Hepatocyte (in vitro differentiated cells): Measurements from ENCODE around the gene TCF4. TPM values are rescaled to one million over a fixed set of nuclear protein-coding genes. Genes with fewer than 3 reads are reported as not detected.

Experiments
- DNase-seq: peaks from one replicate; pipeline ENCODE4 v3.0.0-alpha.2; 2016; ENCODE audit warnings: low spot score
- H2AFZ ChIP-seq: fragments of 200-600 bp; sonication (generic); 2 replicates; pipeline ENCODE4 v1.6.0; 2016; ENCODE audit warnings: antibody characterized with exemption, mild to moderate bottlenecking
- H3K27ac ChIP-seq: fragments of 200-600 bp; sonication (generic); 2 replicates; pipeline ENCODE4 v1.5.1; 2016; ENCODE audit warnings: mild to moderate bottlenecking
- H3K27me3 ChIP-seq: fragments of 200-600 bp; sonication (generic); 2 replicates; pipeline ENCODE4 v1.6.1; 2016
- H3K36me3 ChIP-seq: fragments of 200-600 bp; sonication (generic); replicated peaks from 2 replicates; pipeline ENCODE4 v1.5.1; 2016; ENCODE audit warnings: low read depth; ENCODE audit not compliant: insufficient read depth
- H3K4me1 ChIP-seq: fragments of 200-600 bp; sonication (generic); 2 replicates; pipeline ENCODE4 v1.5.1; 2016; ENCODE audit warnings: mild to moderate bottlenecking, moderate library complexity; ENCODE audit not compliant: insufficient read depth
- H3K4me2 ChIP-seq: fragments of 200-600 bp; sonication (generic); 2 replicates; pipeline ENCODE4 v1.6.0; 2016
- H3K4me3 ChIP-seq: fragments of 200-600 bp; sonication (generic); 2 replicates; pipeline ENCODE4 v1.5.1; 2016; ENCODE audit warnings: mild to moderate bottlenecking
- H3K79me2 ChIP-seq: fragments of 200-600 bp; sonication (generic); 2 replicates; pipeline ENCODE4 v1.6.0; 2017; ENCODE audit warnings: mild to moderate bottlenecking
- H3K9me2 ChIP-seq: fragments of 200-600 bp; sonication (generic); replicated peaks from 2 replicates; pipeline ENCODE4 v1.6.0; 2017; ENCODE audit warnings: mild to moderate bottlenecking; ENCODE audit not compliant: insufficient read depth
- H3K9me3 ChIP-seq: fragments of 200-600 bp; sonication (generic); 2 replicates; pipeline ENCODE4 v1.5.1; 2016; ENCODE audit warnings: low read depth, mild to moderate bottlenecking
- H4K20me1 ChIP-seq: fragments of 200-600 bp; sonication (generic); 2 replicates; pipeline ENCODE4 v1.6.0; 2016; ENCODE audit warnings: mild to moderate bottlenecking; ENCODE audit not compliant: insufficient read depth, poor library complexity, severe bottlenecking
- CTCF ChIP-seq: fragments of 200-600 bp; sonication (generic); IDR thresholded peaks from 2 replicates; pipeline ENCODE4 v1.5.1; 2016; ENCODE audit warnings: antibody characterized with exemption, mild to moderate bottlenecking; ENCODE audit not compliant: poor library complexity
- EZH2 ChIP-seq: fragments of 200-600 bp; sonication (generic); IDR thresholded peaks from 2 replicates; pipeline ENCODE4 v1.6.1; 2016; ENCODE audit warnings: antibody characterized with exemption, mild to moderate bottlenecking, borderline replicate concordance
- EZH2phosphoT487 ChIP-seq: fragments of 200-600 bp; sonication (generic); IDR thresholded peaks from one replicate; pipeline ENCODE4 v1.6.1; 2018; ENCODE audit warnings: antibody characterized with exemption, mild to moderate bottlenecking, low read depth, moderate library complexity; ENCODE audit not compliant: unreplicated experiment, severe bottlenecking
- WGBS: methylation state at CpG from one replicate; pipeline ENCODE4 v1.1.6; 2016; ENCODE audit warnings: low lambda C conversion rate; ENCODE audit errors: missing lambda C conversion rate; 5-methylcytosine and 5-hydroxymethylcytosine counted together
- polyA plus RNA-seq: library from polyadenylated mRNA; unstranded; fragments of >200 nt; fragmentation: Nextera tagmentation; extraction: Ambion mirVana; gene quantifications from 2 replicates; pipeline ENCODE4 v1.2.1, GENCODE V29; 2016
- total RNA-seq: library from RNA; depleted of rRNA; stranded (reverse); fragments of >200 nt; gene quantifications from 2 replicates; pipeline ENCODE4 v1.2.3, GENCODE V29; 2014

TCF4 gene
- total and polyA plus RNA-seq, 2 experiments from 2014 or later: 40.5 to 65.2 TPM

GRCh38 chr18:55433648-55434047 lies 154.3 kb downstream of the TCF4 start:
- H3K79me2 ChIP-seq: peaks cover 16% of the 10 kb centered on the region
- 79% methylated on average over 5 of the region's 5 CpGs for WGBS
- H3K9me3 ChIP-seq: no peaks in the 10 kb centered on the region
- H4K20me1 ChIP-seq: no peaks in the 10 kb centered on the region
- no peaks in the 10 kb centered on the region for H3K27me3 ChIP-seq
- H3K4me3 ChIP-seq: no peak overlapping the region
- H3K4me2 ChIP-seq: no peak overlapping the region
- no peaks in the 10 kb centered on the region for H3K36me3 ChIP-seq
- H3K27ac ChIP-seq: no peak overlapping the region
- TF ChIP-seq EZH2: no peak
- no peak for TF ChIP-seq CTCF
- no peak for TF ChIP-seq EZH2phosphoT487
- no peak overlapping the region for H2AFZ ChIP-seq
- DNase-seq: no peak
- no peaks in the 10 kb centered on the region for H3K4me1 ChIP-seq
- no peaks in the 10 kb centered on the region for H3K9me2 ChIP-seq

GRCh38 chr18:55433140-55433539 lies 154.9 kb downstream of the TCF4 start:
- no peak for DNase-seq
- WGBS: 39% methylated on average over 2 of the region's 2 CpGs
- H4K20me1 ChIP-seq: no peaks in the 10 kb centered on the region
- TF ChIP-seq CTCF (no peak), EZH2 (no peak), EZH2phosphoT487 (no peak)
- no peaks in the 10 kb centered on the region for H3K9me3 ChIP-seq
- H3K9me2 ChIP-seq: no peaks in the 10 kb centered on the region
- no peak overlapping the region for H3K27ac ChIP-seq
- no peaks in the 10 kb centered on the region for H3K4me1 ChIP-seq
- no peak overlapping the region for H3K4me3 ChIP-seq
- no peak overlapping the region for H2AFZ ChIP-seq
- no peaks in the 10 kb centered on the region for H3K36me3 ChIP-seq
- H3K4me2 ChIP-seq: no peak overlapping the region
- no peaks in the 10 kb centered on the region for H3K27me3 ChIP-seq
- H3K79me2 ChIP-seq: peaks cover 16% of the 10 kb centered on the region

GRCh38 chr18:55432307-55433040 lies 155.5 kb downstream of the TCF4 start:
- WGBS: 85% methylated on average over 3 of the region's 3 CpGs
- TF ChIP-seq CTCF (no peak), EZH2phosphoT487 (no peak), EZH2 (no peak)

More at GRCh38 chr18:55432307-55433040, 155.5 kb downstream of the TCF4 start:
- Histone ChIP-seq H3K27ac (no peak overlapping the region), H4K20me1 (no peaks in the 10 kb centered on the region), H3K27me3 (no peaks in the 10 kb centered on the region), H2AFZ (no peak overlapping the region), H3K9me3 (no peaks in the 10 kb centered on the region), H3K36me3 (no peaks in the 10 kb centered on the region), H3K4me2 (no peak overlapping the region), H3K9me2 (no peaks in the 10 kb centered on the region), H3K79me2 (peaks cover 16% of the 10 kb centered on the region), H3K4me3 (no peak overlapping the region), H3K4me1 (no peaks in the 10 kb centered on the region)
- no peak for DNase-seq
